ENCODE measurements around the gene ACAD10. TPM values are rescaled to one million over a fixed set of nuclear protein-coding genes. Genes with fewer than 3 reads are reported as not detected.
A peak's percentile ranks its signal among the peaks of the same experiment; 100 is the strongest.
"Not testable (repeated sequence)": the region's sequence is repeated elsewhere in the genome, so short reads cannot be mapped to it uniquely, and the experiment has no call there.

The ACAD10 gene
- total RNA-seq, 3 donors from 2014 or later, result 17.9 to 24.1 (median 18.7) TPM

GRCh38 chr12:111643427-111643826 lies 42.4 kb upstream of the ACAD10 start:
- H3K9me3 ChIP-seq, result no peaks in the 10 kb centered on the region
- no peaks in the 10 kb centered on the region for H3K27me3 ChIP-seq
- H3K36me3 ChIP-seq, result peaks cover 4% of the 10 kb centered on the region
- intact Hi-C loops (cut with DNase I; ENCODE audit: low total_unique reads), result no loop called here
- DNase-seq (ENCODE audit: low spot score in 2 of 2), result no peak
- H3K4me3 ChIP-seq, result no peak overlapping the region
- TF ChIP-seq POLR2AphosphoS5 (IDR thresholded peaks at IDR 0.05), result no peak
- no peak for TF ChIP-seq POLR2A (IDR thresholded peaks at IDR 0.05)
- TF ChIP-seq CTCF (IDR thresholded peaks at IDR 0.05), result no peak
- peak overlapping the region in 1 of 2 donors; percentile 39 for H3K27ac ChIP-seq
- no peaks in the 10 kb centered on the region for H3K4me1 ChIP-seq

DNA sequence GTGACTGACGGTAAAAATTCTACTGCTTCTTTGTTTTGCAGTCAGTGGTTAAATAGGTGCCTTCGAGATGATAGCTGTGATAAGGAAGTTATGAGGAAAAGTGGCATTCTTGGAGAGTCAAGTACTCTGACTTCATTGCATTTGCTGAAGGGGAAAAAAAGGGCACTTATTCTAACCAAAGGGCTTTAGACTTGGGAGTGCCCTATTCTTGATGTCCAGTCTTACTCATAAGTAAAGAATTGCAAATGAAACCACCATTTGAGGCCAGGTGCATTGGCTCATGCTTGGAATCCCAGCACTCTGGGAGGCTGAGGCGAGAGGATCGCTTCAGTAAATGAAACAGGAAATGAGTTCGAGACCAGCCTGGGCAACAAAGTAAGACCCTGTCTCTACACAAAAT lies 40.4 kb upstream of the ACAD10 start:
- H3K4me3 ChIP-seq, result no peak overlapping the region
- intact Hi-C loops (cut with DNase I; ENCODE audit: low total_unique reads), result no loop called here
- H3K36me3 ChIP-seq, result peaks cover 4% of the 10 kb centered on the region
- no peaks in the 10 kb centered on the region for H3K27me3 ChIP-seq
- H3K27ac ChIP-seq, result no peak overlapping the region
- no peaks in the 10 kb centered on the region for H3K9me3 ChIP-seq
- H3K4me1 ChIP-seq, result no peaks in the 10 kb centered on the region
- no peak for DNase-seq (ENCODE audit: low spot score in 2 of 2)
- TF ChIP-seq POLR2A (IDR thresholded peaks at IDR 0.05), result no peak
- TF ChIP-seq POLR2AphosphoS5 (IDR thresholded peaks at IDR 0.05), result no peak
- no peak for TF ChIP-seq CTCF (IDR thresholded peaks at IDR 0.05)

- no peak overlapping the region for H3K4me3 ChIP-seq
- H3K27me3 ChIP-seq, result no peaks in the 10 kb centered on the region
- H3K9me3 ChIP-seq, result no peaks in the 10 kb centered on the region
- TF ChIP-seq POLR2A (IDR thresholded peaks at IDR 0.05) (no peak), POLR2AphosphoS5 (IDR thresholded peaks at IDR 0.05) (no peak), CTCF (IDR thresholded peaks at IDR 0.05) (no peak)
- H3K27ac ChIP-seq, result no peak overlapping the region
- intact Hi-C loops (cut with DNase I; ENCODE audit: low total_unique reads), result no loop called here
- no peak for DNase-seq (ENCODE audit: low spot score in 2 of 2)
- H3K4me1 ChIP-seq, result no peaks in the 10 kb centered on the region
- H3K36me3 ChIP-seq, result peaks cover 8% of the 10 kb centered on the region
These were observed 34.9 kb upstream of the ACAD10 start for GRCh38 chr12:111650912-111651311.

DNA sequence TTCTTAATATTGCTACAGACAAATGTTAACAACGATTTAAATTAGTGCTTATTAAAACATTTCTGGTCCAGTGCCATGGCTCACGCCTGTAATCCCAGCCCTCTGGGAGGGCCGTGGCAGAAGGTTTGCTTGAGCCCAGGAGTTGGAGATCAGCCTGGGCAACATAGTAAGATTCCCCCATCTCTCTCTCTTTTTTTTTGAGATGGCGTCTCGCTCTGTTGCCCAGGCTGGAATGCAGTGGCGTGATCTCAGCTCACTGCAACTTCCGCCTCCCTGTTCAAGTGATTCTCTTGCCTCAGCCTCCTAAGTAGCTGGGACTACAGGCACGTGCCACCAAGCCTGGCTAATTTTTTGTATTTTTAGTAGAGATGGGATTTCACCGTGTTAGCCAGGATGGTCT lies 33.3 kb upstream of the ACAD10 start:
- H3K36me3 ChIP-seq; H3K27ac ChIP-seq; intact Hi-C loops (cut with DNase I; ENCODE audit: low total_unique reads); DNase-seq (ENCODE audit: low spot score in 2 of 2); H3K4me1 ChIP-seq; H3K4me3 ChIP-seq; H3K9me3 ChIP-seq; H3K27me3 ChIP-seq: not testable (repeated sequence)

- TF ChIP-seq CTCF (IDR thresholded peaks at IDR 0.05) (no peak), POLR2AphosphoS5 (IDR thresholded peaks at IDR 0.05) (no peak), POLR2A (IDR thresholded peaks at IDR 0.05) (no peak)
- Histone ChIP-seq H3K4me3 (no peak overlapping the region), H3K9me3 (no peaks in the 10 kb centered on the region), H3K27me3 (no peaks in the 10 kb centered on the region), H3K4me1 (no peaks in the 10 kb centered on the region), H3K27ac (no peak overlapping the region), H3K36me3 (peaks cover 8% of the 10 kb centered on the region)
- intact Hi-C loops (cut with DNase I; ENCODE audit: low total_unique reads), result no loop called here
- DNase-seq (ENCODE audit: low spot score in 2 of 2), result no peak
These were observed 32.3 kb upstream of the ACAD10 start for GRCh38 chr12:111653596-111653995.

GRCh38 chr12:111655356-111655755 lies 30.5 kb upstream of the ACAD10 start:
- Histone ChIP-seq H3K4me3 (no peak overlapping the region), H3K27me3 (no peaks in the 10 kb centered on the region), H3K4me1 (no peaks in the 10 kb centered on the region), H3K36me3 (peaks cover 8% of the 10 kb centered on the region), H3K9me3 (no peaks in the 10 kb centered on the region), H3K27ac (no peak overlapping the region)
- intact Hi-C loops (cut with DNase I; ENCODE audit: low total_unique reads), result no loop called here
- TF ChIP-seq POLR2A (IDR thresholded peaks at IDR 0.05), result no peak
- no peak for TF ChIP-seq POLR2AphosphoS5 (IDR thresholded peaks at IDR 0.05)
- no peak for TF ChIP-seq CTCF (IDR thresholded peaks at IDR 0.05)
- no peak for DNase-seq (ENCODE audit: low spot score in 2 of 2)
